HCT116 (cell line): ENCODE results near the gene ATP5PO. TPM values are rescaled to one million over a fixed set of nuclear protein-coding genes. Genes with fewer than 3 reads are reported as not detected.

Experiments used
- ATAC-seq: fragments of 200-7000 bp; cut with Tn5 transposase; 2 replicates; pipeline ENCODE4 v1.9.1; 2020; ENCODE audit warnings: mild to moderate bottlenecking, moderate library complexity
- BruUV-seq: library from RNA; stranded (reverse); fragments of 400-500 nt; replicated peaks from 2 replicates; lab custom pipeline; 2021; lab: Mats Ljungman, UMichigan
- CTCF ChIA-PET: fragments of 300-600 bp; sonication (Branson Sonifier 250); formaldehyde crosslinking; loops from one replicate; lab custom pipeline; 2021; ENCODE audit warnings: antibody characterized with exemption; lab: Charles Lee
- POLR2A ChIA-PET: fragments of 300-600, 350-600 bp; sonication (Branson Sonifier 250); formaldehyde crosslinking; loops from one replicate; lab custom pipeline; 2021; ENCODE audit warnings: antibody characterized with exemption; lab: Charles Lee
- RAD21 ChIA-PET, 2 experiments: fragments of 300-600 bp; sonication (Branson Sonifier 250); formaldehyde crosslinking; loops; one replicate each; lab custom pipeline; 2023; ENCODE audit warnings: low total read pairs in 2 of 2; ENCODE audit not compliant: uncharacterized antibody in 2 of 2, unreplicated experiment in 2 of 2, low non-redundant PET in 1 of 2; lab: Charles Lee
- DNase-seq: peaks from one replicate; pipeline ENCODE4 v3.0.0-alpha.2; 2010; ENCODE audit warnings: low read depth, low spot score
- H2AFZ ChIP-seq: fragments of 200-600 bp; shearing (Covaris generic), sonication (generic); 2 replicates; pipeline ENCODE4 v1.6.1; 2017; ENCODE audit warnings: low read depth, mixed run types, mixed read lengths, antibody characterized with exemption, low read length; ENCODE audit not compliant: poor library complexity, severe bottlenecking
- H3K27ac ChIP-seq: 2 replicates; pipeline ENCODE4 v1.5.1; 2012; ENCODE audit warnings: low read depth, low read length
- H3K27me3 ChIP-seq: fragments of 200-600 bp; sonication (generic); 2 replicates; pipeline ENCODE4 v1.6.1; 2016; ENCODE audit warnings: mixed run types, low read length, mixed read lengths; ENCODE audit not compliant: insufficient read depth
- H3K36me3 ChIP-seq, 2 experiments: fragments of 200-500 bp in 1 of 2; fragments of 200-600 bp in 1 of 2; sonication (Bioruptor generic) in 1 of 2; sonication (generic) in 1 of 2; 2 replicates each; pipeline versions ENCODE4 v1.5.1 to v1.6.1; 2014 to 2016; ENCODE audit warnings: low read length in 2 of 2, inconsistent platforms in 1 of 2, mixed read lengths in 1 of 2, mixed run types in 1 of 2; ENCODE audit not compliant: insufficient read depth in 2 of 2, control insufficient read depth in 1 of 2
- H3K4me1 ChIP-seq, 2 experiments: fragments of 200-600 bp in 1 of 2; sonication (generic) in 1 of 2; 2 replicates each; pipeline versions ENCODE4 v1.5.1 to v1.6.1; 2012 to 2017; ENCODE audit warnings: low read length in 2 of 2, inconsistent platforms in 1 of 2, mild to moderate bottlenecking in 1 of 2, mixed read lengths in 1 of 2, mixed run types in 1 of 2, moderate library complexity in 1 of 2; ENCODE audit not compliant: insufficient read depth in 2 of 2, control insufficient read depth in 1 of 2
- H3K4me2 ChIP-seq: fragments of 200-600 bp; sonication (generic); 2 replicates; pipeline ENCODE4 v1.6.1; 2017; ENCODE audit warnings: mixed run types, low read length, mixed read lengths
- H3K4me3 ChIP-seq, 2 experiments: fragments of 200-600 bp in 1 of 2; sonication (generic) in 1 of 2; replicated peaks in 1 of 2; 2 replicates each; pipeline ENCODE4 v1.5.1; 2011 to 2016; ENCODE audit warnings: low read length in 2 of 2, control low read depth in 1 of 2, low read depth in 1 of 2, mild to moderate bottlenecking in 1 of 2, mixed read lengths in 1 of 2, mixed run types in 1 of 2
- H3K79me2 ChIP-seq: fragments of 200-600 bp; sonication (generic); 2 replicates; pipeline ENCODE4 v1.6.1; 2017; ENCODE audit warnings: mild to moderate bottlenecking, mixed run types, low read length, moderate library complexity, mixed read lengths; ENCODE audit not compliant: insufficient read depth
- H3K9ac ChIP-seq: fragments of 200-600 bp; sonication (generic); 2 replicates; pipeline ENCODE4 v1.6.1; 2016; ENCODE audit warnings: low read length, mixed read lengths
- H3K9me2 ChIP-seq: fragments of 200-600 bp; sonication (generic), shearing (Covaris generic); 2 replicates; pipeline ENCODE4 v1.6.1; 2017; ENCODE audit warnings: mixed run types, mild to moderate bottlenecking, moderate library complexity; ENCODE audit not compliant: insufficient read depth
- H3K9me3 ChIP-seq, 2 experiments: fragments of 200-500 bp in 1 of 2; fragments of 200-600 bp in 1 of 2; sonication (Bioruptor generic) in 1 of 2; sonication (generic) in 1 of 2; 2 replicates each; pipeline ENCODE4 v1.6.1; 2014 to 2017; ENCODE audit warnings: low read length in 2 of 2, mixed read lengths in 2 of 2, inconsistent platforms in 1 of 2, low read depth in 1 of 2, mild to moderate bottlenecking in 1 of 2, mixed run types in 1 of 2, moderate library complexity in 1 of 2; ENCODE audit not compliant: control insufficient read depth in 1 of 2, insufficient read depth in 1 of 2
- H4K20me1 ChIP-seq: fragments of 200-600 bp; sonication (generic), shearing (Covaris generic); 2 replicates; pipeline ENCODE4 v1.6.1; 2017; ENCODE audit warnings: mixed run types, mild to moderate bottlenecking, moderate library complexity; ENCODE audit not compliant: insufficient read depth
- CBX3 ChIP-seq: IDR thresholded peaks from 2 replicates; pipeline ENCODE4 v1.6.1; 2012; ENCODE audit warnings: low read depth
- CEBPB ChIP-seq: IDR thresholded peaks from 2 replicates; pipeline ENCODE4 v1.6.1; 2012; ENCODE audit warnings: low read depth
- ELF1 ChIP-seq: IDR thresholded peaks from 2 replicates; pipeline ENCODE4 v1.6.1; 2012; ENCODE audit warnings: low read depth, borderline replicate concordance
- EZH2 ChIP-seq: fragments of 200-600 bp; sonication (generic); IDR thresholded peaks from 2 replicates; pipeline ENCODE4 v1.6.1; 2017; ENCODE audit warnings: antibody characterized with exemption, mixed run types
- FOSL1 ChIP-seq: IDR thresholded peaks from 2 replicates; pipeline ENCODE4 v1.6.1; 2012; ENCODE audit warnings: low read depth
- POLR2AphosphoS5 ChIP-seq: IDR thresholded peaks from 2 replicates; pipeline ENCODE4 v1.6.1; 2011; ENCODE audit warnings: mild to moderate bottlenecking, low read depth, low read length, moderate library complexity
- RAD21 ChIP-seq: IDR thresholded peaks from 2 replicates; pipeline ENCODE4 v1.6.1; 2012; ENCODE audit warnings: low read depth, mild to moderate bottlenecking
- YY1 ChIP-seq: IDR thresholded peaks from 2 replicates; pipeline ENCODE4 v1.6.1; 2011; ENCODE audit warnings: low read length, low read depth, moderate library complexity, mild to moderate bottlenecking; ENCODE audit not compliant: insufficient replicate concordance; ENCODE audit errors: extremely low read depth
- intact Hi-C: fragments of 100-400 bp; cut with micrococcal nuclease; formaldehyde crosslinking; loops from 2 replicates; pipeline ENCODE4 v1.10.0; 2022
- total RNA-seq: library from RNA; stranded (reverse); gene quantifications from one replicate; pipeline ENCODE4 v1.2.1, GENCODE V29; 2021; ENCODE audit not compliant: unreplicated experiment
- TF ChIP-seq, protein P1 (sequence below): IDR thresholded peaks from 2 replicates; pipeline ENCODE4 v1.6.1; 2011; ENCODE audit warnings: mild to moderate bottlenecking, low read length, moderate library complexity; ENCODE audit not compliant: insufficient replicate concordance; ENCODE audit errors: extremely low read depth
- TF ChIP-seq, protein P2 (sequence below): IDR thresholded peaks from 2 replicates; pipeline ENCODE4 v1.6.1; 2012; ENCODE audit warnings: low read depth

ATP5PO gene
- total RNA-seq, 1 experiment from 2014 or later: 238 TPM

DNA sequence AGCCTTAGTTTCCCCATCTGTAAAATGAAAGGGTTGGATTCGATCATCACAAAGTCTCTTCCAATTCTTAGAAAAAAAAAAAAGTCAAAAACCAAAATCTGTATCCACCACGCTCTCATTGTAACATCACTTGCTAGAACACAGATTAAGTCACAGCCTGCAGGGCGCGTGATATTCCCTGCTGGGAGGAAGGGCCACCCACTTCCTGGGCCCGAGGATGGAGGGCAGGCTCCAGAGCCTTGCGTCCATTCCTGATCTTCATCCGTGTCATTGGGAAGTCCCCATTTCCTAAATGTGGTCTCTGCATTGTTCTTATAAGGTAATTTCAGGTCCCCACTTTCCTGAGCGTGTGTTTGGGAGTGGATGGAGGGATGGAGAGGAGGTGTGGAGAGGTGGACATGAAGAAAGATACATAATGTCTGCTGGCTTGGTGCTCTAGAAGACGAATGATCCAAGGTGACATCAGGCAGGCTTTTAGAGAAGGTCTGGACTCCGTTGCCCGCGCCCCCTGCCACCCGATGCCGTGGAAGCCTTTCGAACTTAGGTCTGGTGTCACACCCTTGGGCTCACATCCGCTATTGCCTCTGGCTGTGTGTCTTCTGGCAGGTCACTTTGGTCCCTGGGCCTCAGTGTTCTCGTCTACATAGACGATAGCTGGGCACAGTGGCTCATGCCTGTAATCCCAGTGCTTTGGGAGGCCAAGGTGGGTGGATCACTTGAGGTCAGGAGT is 56.1 kb downstream of the ATP5PO start:
- no TSS peak for BruUV-seq
- no peak overlapping the region for H2AFZ ChIP-seq
- H3K27me3 ChIP-seq: no peaks in the 10 kb centered on the region
- DNase-seq (no peak), ATAC-seq (no peak)
- no peak overlapping the region for H3K9ac ChIP-seq
- no peaks in the 10 kb centered on the region for H3K9me3 ChIP-seq
- ChIA-PET CTCF (no interaction called here), RAD21 (no interaction called here), POLR2A (no interaction called here)
- H3K79me2 ChIP-seq: no peaks in the 10 kb centered on the region
- no peak overlapping the region for H3K4me2 ChIP-seq
- intact Hi-C loops: no loop called here
- no peaks in the 10 kb centered on the region for H4K20me1 ChIP-seq
- H3K36me3 ChIP-seq: no peaks in the 10 kb centered on the region
- no peak overlapping the region for H3K4me3 ChIP-seq
- no peak overlapping the region for H3K27ac ChIP-seq
- H3K9me2 ChIP-seq: no peaks in the 10 kb centered on the region
- TF ChIP-seq ELF1 (no peak), CBX3 (no peak), YY1 (no peak), POLR2AphosphoS5 (no peak), FOSL1 (no peak), RAD21 (no peak), EZH2 (no peak), CEBPB (no peak)
- TF ChIP-seq, protein P1, sequence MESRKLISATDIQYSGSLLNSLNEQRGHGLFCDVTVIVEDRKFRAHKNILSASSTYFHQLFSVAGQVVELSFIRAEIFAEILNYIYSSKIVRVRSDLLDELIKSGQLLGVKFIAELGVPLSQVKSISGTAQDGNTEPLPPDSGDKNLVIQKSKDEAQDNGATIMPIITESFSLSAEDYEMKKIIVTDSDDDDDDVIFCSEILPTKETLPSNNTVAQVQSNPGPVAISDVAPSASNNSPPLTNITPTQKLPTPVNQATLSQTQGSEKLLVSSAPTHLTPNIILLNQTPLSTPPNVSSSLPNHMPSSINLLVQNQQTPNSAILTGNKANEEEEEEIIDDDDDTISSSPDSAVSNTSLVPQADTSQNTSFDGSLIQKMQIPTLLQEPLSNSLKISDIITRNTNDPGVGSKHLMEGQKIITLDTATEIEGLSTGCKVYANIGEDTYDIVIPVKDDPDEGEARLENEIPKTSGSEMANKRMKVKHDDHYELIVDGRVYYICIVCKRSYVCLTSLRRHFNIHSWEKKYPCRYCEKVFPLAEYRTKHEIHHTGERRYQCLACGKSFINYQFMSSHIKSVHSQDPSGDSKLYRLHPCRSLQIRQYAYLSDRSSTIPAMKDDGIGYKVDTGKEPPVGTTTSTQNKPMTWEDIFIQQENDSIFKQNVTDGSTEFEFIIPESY: no peak
- TF ChIP-seq, protein P2, sequence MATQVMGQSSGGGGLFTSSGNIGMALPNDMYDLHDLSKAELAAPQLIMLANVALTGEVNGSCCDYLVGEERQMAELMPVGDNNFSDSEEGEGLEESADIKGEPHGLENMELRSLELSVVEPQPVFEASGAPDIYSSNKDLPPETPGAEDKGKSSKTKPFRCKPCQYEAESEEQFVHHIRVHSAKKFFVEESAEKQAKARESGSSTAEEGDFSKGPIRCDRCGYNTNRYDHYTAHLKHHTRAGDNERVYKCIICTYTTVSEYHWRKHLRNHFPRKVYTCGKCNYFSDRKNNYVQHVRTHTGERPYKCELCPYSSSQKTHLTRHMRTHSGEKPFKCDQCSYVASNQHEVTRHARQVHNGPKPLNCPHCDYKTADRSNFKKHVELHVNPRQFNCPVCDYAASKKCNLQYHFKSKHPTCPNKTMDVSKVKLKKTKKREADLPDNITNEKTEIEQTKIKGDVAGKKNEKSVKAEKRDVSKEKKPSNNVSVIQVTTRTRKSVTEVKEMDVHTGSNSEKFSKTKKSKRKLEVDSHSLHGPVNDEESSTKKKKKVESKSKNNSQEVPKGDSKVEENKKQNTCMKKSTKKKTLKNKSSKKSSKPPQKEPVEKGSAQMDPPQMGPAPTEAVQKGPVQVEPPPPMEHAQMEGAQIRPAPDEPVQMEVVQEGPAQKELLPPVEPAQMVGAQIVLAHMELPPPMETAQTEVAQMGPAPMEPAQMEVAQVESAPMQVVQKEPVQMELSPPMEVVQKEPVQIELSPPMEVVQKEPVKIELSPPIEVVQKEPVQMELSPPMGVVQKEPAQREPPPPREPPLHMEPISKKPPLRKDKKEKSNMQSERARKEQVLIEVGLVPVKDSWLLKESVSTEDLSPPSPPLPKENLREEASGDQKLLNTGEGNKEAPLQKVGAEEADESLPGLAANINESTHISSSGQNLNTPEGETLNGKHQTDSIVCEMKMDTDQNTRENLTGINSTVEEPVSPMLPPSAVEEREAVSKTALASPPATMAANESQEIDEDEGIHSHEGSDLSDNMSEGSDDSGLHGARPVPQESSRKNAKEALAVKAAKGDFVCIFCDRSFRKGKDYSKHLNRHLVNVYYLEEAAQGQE: no peak
- TF ChIP-seq, all 23 proteins: peak for 0
- peaks cover 5 to 6% of the 10 kb centered on the region in 2 experiments for H3K4me1 ChIP-seq
